H1 (cell line): Measurements from ENCODE around the gene PCDHGA7. TPM values are rescaled to one million over a fixed set of nuclear protein-coding genes. Genes with fewer than 3 reads are reported as not detected.

Experiments used
- CTCF ChIA-PET: fragments of 300-600 bp; sonication (Branson Sonifier 250); formaldehyde crosslinking; loops from one replicate; lab custom pipeline; 2021; ENCODE audit not compliant: partially characterized antibody; lab: Charles Lee
- POLR2A ChIA-PET: fragments of 300-600 bp; sonication (Branson Sonifier 250); formaldehyde crosslinking; loops from one replicate; lab custom pipeline; 2021; ENCODE audit warnings: inconsistent platforms; ENCODE audit not compliant: partially characterized antibody; lab: Charles Lee
- DNase-seq, 2 experiments: peaks; one replicate each; pipeline versions ENCODE4 v3.0.0 to v3.0.0-alpha.2; 2010 to 2022; ENCODE audit warnings: low spot score in 2 of 2, low read depth in 1 of 2, mixed read lengths in 1 of 2
- FAIRE-seq: peaks from 2 replicates; lab custom pipeline; 2011; peaks lifted over from hg19 to GRCh38; lab: Jason Lieb, UNC
- H2AFZ ChIP-seq: 2 replicates; pipeline ENCODE4 v1.8.1; 2012; ENCODE audit warnings: low read length, inconsistent platforms
- H2AK5ac ChIP-seq: 2 replicates; pipeline ENCODE4 v1.6.1; 2013; ENCODE audit warnings: low read depth, low read length
- H2BK120ac ChIP-seq: replicated peaks from 2 replicates; pipeline ENCODE3; 2013; ENCODE audit warnings: low read depth, low read length, inconsistent platforms
- H2BK12ac ChIP-seq: 2 replicates; pipeline ENCODE4 v1.6.1; 2013; ENCODE audit warnings: low read depth, low read length
- H2BK15ac ChIP-seq: 2 replicates; pipeline ENCODE4 v1.6.1; 2013; ENCODE audit warnings: low read length
- H2BK20ac ChIP-seq: 2 replicates; pipeline ENCODE4 v1.6.1; 2013; ENCODE audit warnings: low read length
- H2BK5ac ChIP-seq: 2 replicates; pipeline ENCODE4 v1.6.1; 2013; ENCODE audit warnings: low read depth, low read length
- H3K14ac ChIP-seq: 2 replicates; pipeline ENCODE4 v1.6.1; 2013; ENCODE audit warnings: inconsistent platforms; ENCODE audit not compliant: insufficient read length
- H3K18ac ChIP-seq: 2 replicates; pipeline ENCODE4 v1.6.1; 2013; ENCODE audit warnings: low read length; ENCODE audit errors: extremely low read depth
- H3K23ac ChIP-seq: 2 replicates; pipeline ENCODE4 v1.6.1; 2013; ENCODE audit warnings: inconsistent platforms; ENCODE audit not compliant: insufficient read length
- H3K23me2 ChIP-seq: 2 replicates; pipeline ENCODE4 v1.6.1; 2013; ENCODE audit warnings: low read depth, low read length
- H3K27ac ChIP-seq: 2 replicates; pipeline ENCODE4 v1.6.1; 2011; ENCODE audit warnings: low read depth, low read length, inconsistent platforms
- H3K27me3 ChIP-seq, 4 experiments: replicated peaks in 1 of 4; 1 replicate in 1 of 4; 2 replicates in 3 of 4; pipeline versions ENCODE4 v1.6.1 to v1.8.1; 2011 to 2013; ENCODE audit warnings: low read length in 3 of 4, mild to moderate bottlenecking in 3 of 4, inconsistent platforms in 2 of 4, mixed read lengths in 2 of 4, moderate library complexity in 1 of 4; ENCODE audit not compliant: control insufficient read depth in 3 of 4, insufficient read depth in 3 of 4; ENCODE audit errors: extremely low read depth in 1 of 4
- H3K36me3 ChIP-seq, 4 experiments: 2 replicates each; pipeline versions ENCODE4 v1.6.1 to v1.8.1; 2011 to 2013; ENCODE audit warnings: mild to moderate bottlenecking in 4 of 4, low read length in 3 of 4, moderate library complexity in 2 of 4, control low read depth in 1 of 4, inconsistent platforms in 1 of 4; ENCODE audit not compliant: insufficient read depth in 4 of 4, control insufficient read depth in 2 of 4
- H3K4ac ChIP-seq: replicated peaks from 2 replicates; pipeline ENCODE3; 2013; ENCODE audit warnings: low read length, low read depth, mixed read lengths, inconsistent platforms; ENCODE audit not compliant: insufficient read length
- H3K4me1 ChIP-seq, 4 experiments: replicated peaks in 1 of 4; 1 replicate in 1 of 4; 2 replicates in 3 of 4; pipeline versions ENCODE4 v1.6.1 to v1.8.1; 2011 to 2013; ENCODE audit warnings: low read length in 3 of 4, inconsistent platforms in 2 of 4, mixed read lengths in 1 of 4; ENCODE audit not compliant: insufficient read depth in 4 of 4, control insufficient read depth in 3 of 4
- H3K4me2 ChIP-seq, 2 experiments: 2 replicates each; pipeline versions ENCODE4 v1.6.1 to v1.8.1; 2011 to 2013; ENCODE audit warnings: low read depth in 2 of 2, low read length in 2 of 2, control low read depth in 1 of 2, inconsistent platforms in 1 of 2, mild to moderate bottlenecking in 1 of 2; ENCODE audit not compliant: insufficient read depth in 1 of 2
- H3K4me3 ChIP-seq, 4 experiments: fragments of 200-600, 300-600 bp in 1 of 4; sonication (generic), shearing (Covaris generic), sonication (Bioruptor Twin) in 1 of 4; 2 replicates each; pipeline versions ENCODE4 v1.5.1 to v1.8.1; 2011 to 2016; ENCODE audit warnings: low read length in 4 of 4, low read depth in 3 of 4, control low read depth in 2 of 4, inconsistent platforms in 2 of 4, mild to moderate bottlenecking in 2 of 4, mixed read lengths in 1 of 4, moderate library complexity in 1 of 4; ENCODE audit not compliant: insufficient read depth in 2 of 4; ENCODE audit errors: extremely low read depth in 1 of 4
- H3K56ac ChIP-seq: replicated peaks from 2 replicates; pipeline ENCODE3; 2013; ENCODE audit warnings: low read depth, mild to moderate bottlenecking, mixed read lengths, low read length, inconsistent platforms; ENCODE audit not compliant: insufficient read length
- H3K79me1 ChIP-seq: 2 replicates; pipeline ENCODE4 v1.6.1; 2013; ENCODE audit warnings: low read depth, low read length, control low read depth
- H3K79me2 ChIP-seq, 2 experiments: 2 replicates each; pipeline versions ENCODE4 v1.6.1 to v1.8.1; 2012 to 2013; ENCODE audit warnings: low read length in 2 of 2, mild to moderate bottlenecking in 2 of 2, inconsistent platforms in 1 of 2; ENCODE audit not compliant: insufficient read depth in 2 of 2, control insufficient read depth in 1 of 2
- H3K9ac ChIP-seq, 4 experiments: replicated peaks in 1 of 4; 1 replicate in 1 of 4; 2 replicates in 3 of 4; pipeline versions ENCODE4 v1.6.1 to v1.8.1; 2011 to 2013; ENCODE audit warnings: low read depth in 3 of 4, low read length in 3 of 4, control low read depth in 2 of 4, mild to moderate bottlenecking in 2 of 4, moderate library complexity in 2 of 4, inconsistent platforms in 1 of 4; ENCODE audit errors: extremely low read depth in 1 of 4
- H3K9me3 ChIP-seq, 2 experiments: 2 replicates each; pipeline versions ENCODE4 v1.6.1 to v1.8.1; 2012 to 2013; ENCODE audit warnings: mild to moderate bottlenecking in 2 of 2, moderate library complexity in 2 of 2, control low read depth in 1 of 2, inconsistent platforms in 1 of 2, low read depth in 1 of 2, low read length in 1 of 2, mixed read lengths in 1 of 2; ENCODE audit not compliant: insufficient read depth in 2 of 2
- H4K20me1 ChIP-seq, 2 experiments: replicated peaks in 1 of 2; 2 replicates each; pipeline versions ENCODE3 to v1.8.1; 2011 to 2013; ENCODE audit warnings: inconsistent platforms in 2 of 2, low read length in 2 of 2, mild to moderate bottlenecking in 1 of 2; ENCODE audit not compliant: insufficient read depth in 2 of 2, control insufficient read depth in 1 of 2
- H4K5ac ChIP-seq: 2 replicates; pipeline ENCODE4 v1.6.1; 2013; ENCODE audit warnings: low read length, low read depth, mixed read lengths, inconsistent platforms; ENCODE audit not compliant: insufficient read length
- H4K8ac ChIP-seq: 2 replicates; pipeline ENCODE4 v1.8.0; 2013; ENCODE audit warnings: mild to moderate bottlenecking, moderate library complexity, low read length, inconsistent platforms; ENCODE audit not compliant: insufficient read depth; ENCODE audit errors: extremely low read depth
- H4K91ac ChIP-seq: replicated peaks from 2 replicates; pipeline ENCODE3; 2013; ENCODE audit warnings: low read length, mixed read lengths, inconsistent platforms; ENCODE audit not compliant: insufficient read length
- ASH2L ChIP-seq: fragments of 200-600, 300-600 bp; sonication (generic); IDR thresholded peaks from one replicate; pipeline ENCODE4 v1.7.1; 2017; ENCODE audit warnings: low read length
- CTCF ChIP-seq, 3 experiments: IDR thresholded peaks; 1 replicate in 2 of 3; 2 replicates in 1 of 3; pipeline versions ENCODE4 v1.5.1 to v1.6.1; 2011; ENCODE audit warnings: low read length in 3 of 3, mild to moderate bottlenecking in 3 of 3, inconsistent platforms in 2 of 3, low read depth in 1 of 3, moderate library complexity in 1 of 3; ENCODE audit not compliant: insufficient read depth in 1 of 3; ENCODE audit errors: control extremely low read depth in 1 of 3
- JUND ChIP-seq: IDR thresholded peaks from 2 replicates; pipeline ENCODE4 v1.6.1; 2011; ENCODE audit warnings: mild to moderate bottlenecking, improper control_type of control experiment, low read length
- PHF8 ChIP-seq: fragments of 200-600 bp; sonication (generic); conservative IDR thresholded peaks from 2 replicates; pipeline ENCODE4 v1.7.1; 2012; ENCODE audit warnings: low read depth, mild to moderate bottlenecking, inconsistent platforms, low read length, moderate library complexity
- RAD21 ChIP-seq, 2 experiments: IDR thresholded peaks in 1 of 2; conservative IDR thresholded peaks in 1 of 2; 2 replicates each; pipeline ENCODE4 v1.6.1; 2011; ENCODE audit warnings: low read depth in 2 of 2, low read length in 2 of 2, improper control_type of control experiment in 1 of 2, inconsistent platforms in 1 of 2, mild to moderate bottlenecking in 1 of 2, moderate library complexity in 1 of 2
- SRF ChIP-seq: IDR thresholded peaks from 2 replicates; pipeline ENCODE4 v1.6.1; 2011; ENCODE audit warnings: mild to moderate bottlenecking, low read depth, low read length, moderate library complexity
- TAF1 ChIP-seq: IDR thresholded peaks from 2 replicates; pipeline ENCODE4 v1.6.1; 2011; ENCODE audit warnings: mild to moderate bottlenecking, low read depth, low read length
- TBP ChIP-seq: IDR thresholded peaks from 2 replicates; pipeline ENCODE4 v1.6.1; 2011; ENCODE audit warnings: low read depth, low read length, improper control_type of control experiment
- WGBS, 2 experiments: shearing (Covaris generic) in 1 of 2; methylation state at CpG; one replicate each; pipeline versions ENCODE4 v1.1.6 to v1.1.7; 2013 to 2015; ENCODE audit warnings: low lambda C conversion rate in 2 of 2, mixed read lengths in 2 of 2, inconsistent platforms in 1 of 2, low coverage in 1 of 2, missing lambda C conversion rate in 1 of 2; ENCODE audit not compliant: insufficient replicate concordance in 2 of 2, insufficient coverage in 1 of 2, insufficient read length in 1 of 2; ENCODE audit errors: extremely low coverage in 1 of 2, missing lambda C conversion rate in 1 of 2; 5-methylcytosine and 5-hydroxymethylcytosine counted together
- polyA plus RNA-seq, 7 experiments: library from polyadenylated mRNA; depleted of rRNA in 3 of 7; stranded (reverse) in 5 of 7; unstranded in 2 of 7; fragments of >200 nt in 5 of 7; fragments of 200-250 nt in 2 of 7; gene quantifications; 1 replicate in 5 of 7; 2 replicates in 1 of 7; 4 replicates in 1 of 7; pipeline versions ENCODE4 v1.2.1 to v1.2.3, GENCODE V29; 2011 to 2013; ENCODE audit warnings: missing spikeins in 2 of 7, mixed read lengths in 2 of 7
- total RNA-seq: library from RNA; stranded (reverse); fragmentation: NEBNext Ultra II Directional; extraction: Animal tissue kit (Norgen Biotek cat#: 25700); gene quantifications from 2 replicates; pipeline ENCODE4 v1.2.1, GENCODE V29; 2021

Gene PCDHGA7
- total and polyA plus RNA-seq, 2 of the 8 experiments (the other 6 are each of a cell fraction or from before 2014, with no cell fraction given): 0.39 to 1.1 TPM

GRCh38 chr5:141412854-141413539 lies 30.5 kb downstream of the PCDHGA7 start, which contains the start of gene PCDHGA10:
Gene PCDHGA10, plus strand, starts transcription at chr5:141412987. Its CDS starts 189 bp downstream, at chr5:141413176.
- Histone ChIP-seq H3K4ac (no peak within 1 kb of the TSS), H2BK20ac (no peak within 1 kb of the TSS), H2BK120ac (no peak within 1 kb of the TSS), H3K9ac (peak within 1 kb of the TSS in 3 of 4 experiments; percentile 38 to 73 (median 42); a peak in 5 of 7 replicates), H3K36me3 (peaks cover 0 to 3% (median 0%) of the 10 kb centered on the region in 4 experiments; a peak in 1 of 8 replicates), H2AK5ac (peak within 1 kb of the TSS; percentile 75; the same call in 1 of the 2 replicates), H4K20me1 (peaks cover 0 to 1% of the 10 kb centered on the region in 2 experiments), H4K91ac (no peak within 1 kb of the TSS), H2AFZ (peak within 1 kb of the TSS; percentile 86; the same call in 1 of the 2 replicates), H2BK12ac (no peak within 1 kb of the TSS), H3K79me2 (no peaks in the 10 kb centered on the region), H2BK15ac (peak within 1 kb of the TSS; percentile 81; the same call in 1 of the 2 replicates), H3K79me1 (no peaks in the 10 kb centered on the region), H3K4me2 (peak within 1 kb of the TSS; percentile 65 to 80), H3K4me1 (no peaks in the 10 kb centered on the region), H3K27ac (no peak within 1 kb of the TSS), H4K5ac (no peak within 1 kb of the TSS), H3K23me2 (peaks cover 2% of the 10 kb centered on the region; the same call in 1 of the 2 replicates), H3K14ac (no peak within 1 kb of the TSS), H2BK5ac (no peak within 1 kb of the TSS), H3K9me3 (peaks cover 2 to 8% of the 10 kb centered on the region in 2 experiments; a peak in 2 of 4 replicates), H3K27me3 (peaks cover 0 to 10% (median 6%) of the 10 kb centered on the region in 4 experiments; a peak in 6 of 7 replicates), H4K8ac (peak within 1 kb of the TSS; percentile 38; the same call in 1 of the 2 replicates), H3K4me3 (peak within 1 kb of the TSS; percentile 66 to 82 (median 78)), H3K56ac (no peak within 1 kb of the TSS), H3K23ac (no peak within 1 kb of the TSS), H3K18ac (no peak within 1 kb of the TSS; the same call in 1 of the 2 replicates)
- FAIRE-seq (peak; percentile 73), DNase-seq (peak in 1 of 2 experiments; percentile 67)
- ChIA-PET POLR2A (interaction anchor here (0.6 to 2.7 kb wide), 12 partner anchors 59 to 168 kb away, joined by 3 to 9 read pairs (median 4); partner anchors contain the start of gene PCDHB15), CTCF (interaction anchor here (0.5 to 23.3 kb wide), 70 partner anchors 7 to 1614 kb away, joined by 3 to 1236 read pairs (median 6); partner anchors contain the start of genes PCDHB10, PCDHB11, PCDHB13 and PCDHB14)
- WGBS, 2 experiments: 34% methylated on average over 31 of the region's 31 CpGs; no CpG with 5 or more reads in 1 of the 2 experiments
- peak; percentile 35 to 84 (median 74) for TF ChIP-seq CTCF (IDR thresholded peaks at IDR 0.05; ENCODE audit: control extremely low read depth in 1 of 3, insufficient read depth in 1 of 3, low read depth in 1 of 3, low read length in 3 of 3)
- peak; percentile 84 for TF ChIP-seq RAD21 (IDR thresholded peaks at IDR 0.05 in 1 of 2, conservative IDR thresholded peaks at IDR 0.05 in 1 of 2; ENCODE audit: low read depth in 2 of 2, low read length in 2 of 2)
- TF ChIP-seq ASH2L: peak; percentile 44
- 0 out of 2 replicates have a peak, but pooled peaks have one; percentile 24 for TF ChIP-seq TAF1
- TF ChIP-seq TBP: peak; percentile 29; the same call in 1 of the 2 replicates
- TF ChIP-seq SRF: no peak
- TF ChIP-seq JUND: no peak
- peak; percentile 35; the same call in 1 of the 2 replicates for TF ChIP-seq PHF8
